Mammary epithelial cell (primary cell): Measurements from ENCODE around the gene ATP5F1A.

Experiments
- EZH2 ChIP-seq: IDR thresholded peaks from 2 replicates; pipeline ENCODE4 v1.6.1; 2012; ENCODE audit warnings: low read length, inconsistent platforms, borderline replicate concordance
- TF ChIP-seq, protein P1 (sequence below), 2 donors: IDR thresholded peaks in 1 of 2; conservative IDR thresholded peaks in 1 of 2; 2 replicates each; pipeline ENCODE4 v1.5.1; 2011 to 2012; ENCODE audit warnings: inconsistent platforms in 2 of 2, low read length in 2 of 2, mild to moderate bottlenecking in 2 of 2, control low read depth in 1 of 2, low read depth in 1 of 2; ENCODE audit not compliant: insufficient read depth in 1 of 2; ENCODE audit errors: extremely low read depth in 1 of 2

DNA sequence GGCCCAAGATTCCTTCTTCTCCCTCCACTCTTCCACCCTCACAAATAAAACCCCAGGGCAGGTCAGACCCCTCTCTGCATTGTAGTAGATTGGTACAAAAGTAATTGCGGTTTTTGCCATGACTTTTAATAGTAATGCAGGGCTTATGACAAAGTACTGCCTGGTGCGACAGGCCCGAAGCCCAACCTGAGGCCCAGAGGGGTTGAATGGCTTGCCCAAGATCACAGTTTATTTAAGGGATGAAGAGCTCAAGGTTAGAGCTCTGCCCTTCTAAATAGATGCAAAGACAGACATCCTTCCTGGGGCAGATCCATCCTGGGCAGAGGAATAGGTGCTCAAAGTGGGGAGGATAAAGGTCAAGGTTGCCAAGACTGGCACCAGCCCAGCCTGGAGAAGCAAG lies 25.1 kb downstream of the ATP5F1A start:
- TF ChIP-seq, protein P1, sequence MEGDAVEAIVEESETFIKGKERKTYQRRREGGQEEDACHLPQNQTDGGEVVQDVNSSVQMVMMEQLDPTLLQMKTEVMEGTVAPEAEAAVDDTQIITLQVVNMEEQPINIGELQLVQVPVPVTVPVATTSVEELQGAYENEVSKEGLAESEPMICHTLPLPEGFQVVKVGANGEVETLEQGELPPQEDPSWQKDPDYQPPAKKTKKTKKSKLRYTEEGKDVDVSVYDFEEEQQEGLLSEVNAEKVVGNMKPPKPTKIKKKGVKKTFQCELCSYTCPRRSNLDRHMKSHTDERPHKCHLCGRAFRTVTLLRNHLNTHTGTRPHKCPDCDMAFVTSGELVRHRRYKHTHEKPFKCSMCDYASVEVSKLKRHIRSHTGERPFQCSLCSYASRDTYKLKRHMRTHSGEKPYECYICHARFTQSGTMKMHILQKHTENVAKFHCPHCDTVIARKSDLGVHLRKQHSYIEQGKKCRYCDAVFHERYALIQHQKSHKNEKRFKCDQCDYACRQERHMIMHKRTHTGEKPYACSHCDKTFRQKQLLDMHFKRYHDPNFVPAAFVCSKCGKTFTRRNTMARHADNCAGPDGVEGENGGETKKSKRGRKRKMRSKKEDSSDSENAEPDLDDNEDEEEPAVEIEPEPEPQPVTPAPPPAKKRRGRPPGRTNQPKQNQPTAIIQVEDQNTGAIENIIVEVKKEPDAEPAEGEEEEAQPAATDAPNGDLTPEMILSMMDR (conservative IDR thresholded peaks at IDR 0.05 in 1 of 2, IDR thresholded peaks at IDR 0.05 in 1 of 2; ENCODE audit: extremely low read depth in 1 of 2, insufficient read depth in 1 of 2, low read depth in 1 of 2, low read length in 2 of 2) = no peak
- TF ChIP-seq EZH2 = no peak
